ENCODE results near the gene TPST2. TPM values are rescaled to one million over a fixed set of nuclear protein-coding genes. Genes with fewer than 3 reads are reported as not detected.

The TPST2 gene
- total and polyA plus RNA-seq, 7 experiments from 2014 or later: 14.4 to 44.8 (median 20.6) TPM

DNA sequence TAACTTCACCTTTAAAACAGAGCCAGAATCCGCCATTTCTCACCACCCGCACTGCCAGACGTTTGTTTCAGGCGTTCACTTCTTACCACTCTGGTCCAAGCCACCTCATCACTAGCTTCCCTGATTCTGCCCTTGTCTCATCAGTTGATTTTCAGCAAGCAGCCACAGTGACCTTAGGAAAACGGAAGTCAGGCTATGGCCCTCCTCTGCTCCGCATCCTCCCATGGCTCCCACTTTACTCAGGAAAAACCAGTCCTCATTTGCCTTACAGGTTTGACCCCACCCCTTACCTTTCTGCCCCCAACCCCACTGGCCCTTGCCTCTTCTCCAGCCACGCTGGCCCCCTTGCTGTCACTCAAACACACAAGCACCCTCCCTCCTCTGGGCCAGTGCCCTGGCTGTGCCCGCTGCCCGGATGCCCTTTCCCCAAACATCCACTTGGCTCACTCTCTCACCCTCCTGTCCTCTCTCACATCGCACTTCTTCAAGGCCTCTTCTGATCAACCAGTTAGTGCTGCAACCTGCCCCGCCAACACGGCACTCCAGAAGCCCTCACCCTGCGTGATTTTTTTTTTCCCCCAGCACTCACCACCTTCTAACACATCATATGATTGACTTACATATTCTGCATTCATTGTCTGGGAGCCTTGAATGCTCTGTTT, 18.9 kb downstream of the TPST2 start:
- ChIA-PET CTCF (interaction anchor here (0.9 kb wide), 1 partner anchor 33 kb away, joined by 7 read pairs; no protein-coding TSS in a partner anchor), POLR2A (interaction anchor here (0.7 kb wide), 1 partner anchor 21 kb away, joined by 3 read pairs; no protein-coding TSS in a partner anchor)
- H3K27ac Mint-ChIP-seq: peak overlapping the region in 5 of 9 donors; percentile 17 to 34 (median 21)
- H3K9me3 Mint-ChIP-seq: no peaks in the 10 kb centered on the region
- peaks cover 6 to 23% of the 10 kb centered on the region in 2 donors for H3K4me1 ChIP-seq (ENCODE audit: control insufficient read depth in 2 of 2, insufficient read depth in 2 of 2, low read length in 2 of 2)
- ATAC-seq (no peak), DNase-seq (no peak)
- H3K27me3 ChIP-seq (ENCODE audit: control insufficient read depth in 2 of 2, insufficient read depth in 2 of 2, low read length in 2 of 2): no peaks in the 10 kb centered on the region
- no peak overlapping the region for H3K27ac ChIP-seq (ENCODE audit: low read depth, low read length)
- no peaks in the 10 kb centered on the region for H3K27me3 Mint-ChIP-seq
- peak overlapping the region in 2 of 10 donors; percentile 1 to 43 for H3K4me3 Mint-ChIP-seq
- peaks cover 41 to 79% (median 55%) of the 10 kb centered on the region in 7 donors for H3K4me1 Mint-ChIP-seq
- no peaks in the 10 kb centered on the region for H3K36me3 ChIP-seq (ENCODE audit: control insufficient read depth in 2 of 3, insufficient read depth in 3 of 3, low read length in 3 of 3)
- H3K36me3 Mint-ChIP-seq: peaks cover 0 to 13% (median 0%) of the 10 kb centered on the region in 5 donors
- H3K4me3 ChIP-seq (ENCODE audit: low read length): no peak overlapping the region
- intact Hi-C loops (cut with micrococcal nuclease): no loop called here
- no peaks in the 10 kb centered on the region for H3K9me3 ChIP-seq (ENCODE audit: control insufficient read depth in 2 of 3, low read length in 3 of 3)

GRCh38 chr22:26570115-26570514, 19.8 kb downstream of the TPST2 start:
- CTCF ChIA-PET: interaction anchor here (0.9 kb wide), 1 partner anchor 34 kb away, joined by 7 read pairs; no protein-coding TSS in a partner anchor
- ATAC-seq (no peak), DNase-seq (no peak)
- H3K27ac ChIP-seq (ENCODE audit: low read depth, low read length): no peak overlapping the region
- POLR2A ChIA-PET: no interaction called here
- H3K4me3 ChIP-seq (ENCODE audit: low read length): no peak overlapping the region
- peaks cover 41 to 75% (median 50%) of the 10 kb centered on the region in 7 donors for H3K4me1 Mint-ChIP-seq
- H3K27me3 Mint-ChIP-seq: no peaks in the 10 kb centered on the region
- no peaks in the 10 kb centered on the region for H3K9me3 ChIP-seq (ENCODE audit: control insufficient read depth in 2 of 3, low read length in 3 of 3)
- peaks cover 0 to 11% (median 0%) of the 10 kb centered on the region in 5 donors for H3K36me3 Mint-ChIP-seq
- H3K27me3 ChIP-seq (ENCODE audit: control insufficient read depth in 2 of 2, insufficient read depth in 2 of 2, low read length in 2 of 2): no peaks in the 10 kb centered on the region
- peaks cover 0 to 4% (median 0%) of the 10 kb centered on the region in 3 experiments for H3K36me3 ChIP-seq (ENCODE audit: control insufficient read depth in 2 of 3, insufficient read depth in 3 of 3, low read length in 3 of 3)
- intact Hi-C loops (cut with micrococcal nuclease): no loop called here
- no peak overlapping the region for H3K4me3 Mint-ChIP-seq
- peak overlapping the region in 2 of 9 donors; percentile 17 to 39 for H3K27ac Mint-ChIP-seq
- H3K9me3 Mint-ChIP-seq: no peaks in the 10 kb centered on the region
- peaks cover 6 to 24% of the 10 kb centered on the region in 2 donors for H3K4me1 ChIP-seq (ENCODE audit: control insufficient read depth in 2 of 2, insufficient read depth in 2 of 2, low read length in 2 of 2)

DNA sequence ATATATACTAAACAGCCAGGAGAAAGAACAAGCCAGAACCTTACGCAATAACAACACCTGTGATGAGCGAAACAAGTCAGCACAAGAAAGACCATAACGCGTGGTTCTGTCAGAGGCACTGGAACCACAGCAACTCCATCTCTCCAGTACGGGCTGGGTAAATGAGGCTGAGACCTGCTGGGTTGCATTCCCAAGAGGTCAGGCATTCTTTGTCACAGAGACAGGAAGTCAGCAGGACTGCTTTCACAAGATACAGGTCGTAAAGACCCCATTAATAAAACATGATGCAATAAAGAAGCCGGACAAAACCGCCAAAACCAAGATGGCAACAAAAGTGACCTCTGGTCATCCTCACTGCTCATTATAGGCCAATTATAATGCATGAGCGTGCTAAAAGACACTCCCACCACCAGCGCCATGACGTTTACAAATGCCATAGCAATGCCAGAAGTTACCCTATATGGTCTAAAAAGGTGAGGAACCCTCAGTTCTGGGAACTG, 21.7 kb downstream of the TPST2 start:
- Mint-ChIP-seq H3K27me3 (no peaks in the 10 kb centered on the region), H3K9me3 (no peaks in the 10 kb centered on the region), H3K36me3 (peaks cover 0 to 14% (median 0%) of the 10 kb centered on the region in 5 donors), H3K4me3 (no peak overlapping the region), H3K27ac (peak overlapping the region in 1 of 9 donors; percentile 48), H3K4me1 (peaks cover 36 to 69% (median 44%) of the 10 kb centered on the region in 7 donors)
- intact Hi-C loops (cut with micrococcal nuclease): no loop called here
- no peak for DNase-seq
- Histone ChIP-seq H3K36me3 (ENCODE audit: control insufficient read depth in 2 of 3, insufficient read depth in 3 of 3, low read length in 3 of 3) (peaks cover 0 to 15% (median 5%) of the 10 kb centered on the region in 3 experiments), H3K4me1 (ENCODE audit: control insufficient read depth in 2 of 2, insufficient read depth in 2 of 2, low read length in 2 of 2) (peaks cover 4 to 20% of the 10 kb centered on the region in 2 donors), H3K27ac (ENCODE audit: low read depth, low read length) (no peak overlapping the region), H3K4me3 (ENCODE audit: low read length) (no peak overlapping the region), H3K27me3 (ENCODE audit: control insufficient read depth in 2 of 2, insufficient read depth in 2 of 2, low read length in 2 of 2) (no peaks in the 10 kb centered on the region), H3K9me3 (ENCODE audit: control insufficient read depth in 2 of 3, low read length in 3 of 3) (no peaks in the 10 kb centered on the region)
- ChIA-PET CTCF (no interaction called here), POLR2A (no interaction called here)
- ATAC-seq: no peak

GRCh38 chr22:26567610-26568009, 22.3 kb downstream of the TPST2 start:
- H3K36me3 Mint-ChIP-seq: peaks cover 0 to 10% (median 0%) of the 10 kb centered on the region in 5 donors
- ATAC-seq: no peak
- Histone ChIP-seq H3K9me3 (ENCODE audit: control insufficient read depth in 2 of 3, low read length in 3 of 3) (no peaks in the 10 kb centered on the region), H3K27ac (ENCODE audit: low read depth, low read length) (no peak overlapping the region), H3K36me3 (ENCODE audit: control insufficient read depth in 2 of 3, insufficient read depth in 3 of 3, low read length in 3 of 3) (peaks cover 0 to 15% (median 5%) of the 10 kb centered on the region in 3 experiments), H3K4me1 (ENCODE audit: control insufficient read depth in 2 of 2, insufficient read depth in 2 of 2, low read length in 2 of 2) (peaks cover 0 to 20% of the 10 kb centered on the region in 2 donors), H3K4me3 (ENCODE audit: low read length) (no peak overlapping the region), H3K27me3 (ENCODE audit: control insufficient read depth in 2 of 2, insufficient read depth in 2 of 2, low read length in 2 of 2) (no peaks in the 10 kb centered on the region)
- no peak overlapping the region for H3K4me3 Mint-ChIP-seq
- no peak for DNase-seq
- peak overlapping the region in 1 of 9 donors; percentile 48 for H3K27ac Mint-ChIP-seq
- intact Hi-C loops (cut with micrococcal nuclease): no loop called here
- ChIA-PET CTCF (no interaction called here), POLR2A (no interaction called here)
- H3K27me3 Mint-ChIP-seq: no peaks in the 10 kb centered on the region
- H3K4me1 Mint-ChIP-seq: peaks cover 30 to 62% (median 39%) of the 10 kb centered on the region in 7 donors
- no peaks in the 10 kb centered on the region for H3K9me3 Mint-ChIP-seq

DNA sequence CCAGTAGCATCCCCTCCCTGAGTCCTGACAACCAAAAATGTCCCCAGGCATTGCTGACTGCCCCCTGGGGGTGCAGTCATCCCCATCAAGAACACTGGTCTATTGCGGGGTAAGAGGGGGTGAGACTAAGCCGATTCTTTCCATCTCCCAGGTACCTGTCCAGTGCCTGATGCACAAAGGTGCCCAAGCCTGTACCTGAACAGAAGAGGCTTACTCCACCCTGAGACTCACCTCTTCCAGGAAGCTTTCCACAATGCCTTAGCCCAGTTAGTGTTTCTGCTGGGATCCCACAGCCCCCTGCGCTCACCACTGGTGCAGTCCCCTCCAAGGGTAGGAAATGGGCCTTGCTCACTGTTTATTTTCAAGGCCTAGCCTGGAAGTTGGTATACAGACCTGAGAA, 22.9 kb downstream of the TPST2 start:
- Histone ChIP-seq H3K9me3 (ENCODE audit: control insufficient read depth in 2 of 3, low read length in 3 of 3) (no peaks in the 10 kb centered on the region), H3K36me3 (ENCODE audit: control insufficient read depth in 2 of 3, insufficient read depth in 3 of 3, low read length in 3 of 3) (peaks cover 0 to 15% (median 5%) of the 10 kb centered on the region in 3 experiments), H3K27ac (ENCODE audit: low read depth, low read length) (no peak overlapping the region), H3K4me1 (ENCODE audit: control insufficient read depth in 2 of 2, insufficient read depth in 2 of 2, low read length in 2 of 2) (peaks cover 0 to 20% of the 10 kb centered on the region in 2 donors), H3K27me3 (ENCODE audit: control insufficient read depth in 2 of 2, insufficient read depth in 2 of 2, low read length in 2 of 2) (no peaks in the 10 kb centered on the region), H3K4me3 (ENCODE audit: low read length) (no peak overlapping the region)
- Mint-ChIP-seq H3K9me3 (no peaks in the 10 kb centered on the region), H3K4me3 (no peak overlapping the region), H3K36me3 (peaks cover 0 to 10% (median 0%) of the 10 kb centered on the region in 5 donors), H3K27ac (peak overlapping the region in 1 of 9 donors; percentile 7), H3K4me1 (peaks cover 28 to 56% (median 36%) of the 10 kb centered on the region in 7 donors), H3K27me3 (no peaks in the 10 kb centered on the region)
- intact Hi-C loops (cut with micrococcal nuclease): no loop called here
- ATAC-seq (no peak), DNase-seq (no peak)
- ChIA-PET CTCF (no interaction called here), POLR2A (interaction anchor here (0.6 kb wide), 1 partner anchor 54 kb away, joined by 5 read pairs; no protein-coding TSS in a partner anchor)

GRCh38 chr22:26565889-26566288, 24.0 kb downstream of the TPST2 start:
- ATAC-seq (no peak), DNase-seq (no peak)
- Histone ChIP-seq H3K9me3 (ENCODE audit: control insufficient read depth in 2 of 3, low read length in 3 of 3) (no peaks in the 10 kb centered on the region), H3K36me3 (ENCODE audit: control insufficient read depth in 2 of 3, insufficient read depth in 3 of 3, low read length in 3 of 3) (peaks cover 0 to 15% (median 5%) of the 10 kb centered on the region in 3 experiments), H3K27me3 (ENCODE audit: control insufficient read depth in 2 of 2, insufficient read depth in 2 of 2, low read length in 2 of 2) (no peaks in the 10 kb centered on the region), H3K4me3 (ENCODE audit: low read length) (no peak overlapping the region), H3K4me1 (ENCODE audit: control insufficient read depth in 2 of 2, insufficient read depth in 2 of 2, low read length in 2 of 2) (peaks cover 0 to 18% of the 10 kb centered on the region in 2 donors), H3K27ac (ENCODE audit: low read depth, low read length) (no peak overlapping the region)
- POLR2A ChIA-PET: no interaction called here
- no peaks in the 10 kb centered on the region for H3K27me3 Mint-ChIP-seq
- H3K9me3 Mint-ChIP-seq: no peaks in the 10 kb centered on the region
- CTCF ChIA-PET: no interaction called here
- H3K4me3 Mint-ChIP-seq: no peak overlapping the region
- no peak overlapping the region for H3K27ac Mint-ChIP-seq
- intact Hi-C loops (cut with micrococcal nuclease): no loop called here
- H3K4me1 Mint-ChIP-seq: peaks cover 18 to 46% (median 26%) of the 10 kb centered on the region in 7 donors
- peaks cover 0 to 7% (median 0%) of the 10 kb centered on the region in 5 donors for H3K36me3 Mint-ChIP-seq

All from naive thymus-derived CD4-positive, alpha-beta T cell (primary cell).